NCI-H82 treated with DMSO at 0.1 percent for 48 hours (cell line): ENCODE results near the gene EPHA4.

Experiments used
- DNase-seq: peaks from one replicate; lab custom pipeline; 2025; ENCODE audit not compliant: unreplicated experiment; lab: John Stamatoyannopoulos, UW

Gene EPHA4

DNA sequence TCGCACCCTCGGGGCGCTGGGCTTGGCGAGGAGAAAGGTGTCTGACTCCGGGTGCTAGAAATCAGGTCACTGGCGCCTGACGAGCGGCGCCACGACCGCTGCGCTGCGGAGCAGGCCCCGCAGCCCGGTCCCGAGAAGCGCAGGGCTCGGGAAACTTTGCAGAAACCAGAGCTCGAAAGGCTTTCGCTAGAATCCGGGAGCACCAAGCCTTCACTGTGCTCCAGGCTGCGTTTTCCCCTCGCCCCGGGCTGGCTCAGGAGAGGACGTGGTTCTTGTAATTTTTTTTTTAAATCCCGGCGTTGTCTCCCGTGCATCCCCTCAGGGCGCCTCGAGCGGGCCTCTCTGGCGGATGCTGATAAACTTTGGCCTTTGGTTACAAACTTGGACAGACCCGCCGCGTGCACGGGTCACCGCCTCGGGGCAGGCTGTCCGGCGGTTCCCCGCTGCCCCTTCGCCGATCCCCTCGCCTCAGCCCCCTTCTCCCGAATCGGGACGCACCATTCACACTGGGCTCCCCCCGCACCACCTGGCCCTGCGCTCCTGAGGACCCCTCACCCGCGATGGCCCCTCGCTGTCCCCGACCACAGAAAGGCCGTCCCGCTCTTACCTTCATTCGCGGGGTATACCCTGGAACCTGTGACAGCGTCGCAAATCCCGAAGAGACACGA lies 419 bp downstream of the EPHA4 start:
- DNase-seq = no peak

DNA sequence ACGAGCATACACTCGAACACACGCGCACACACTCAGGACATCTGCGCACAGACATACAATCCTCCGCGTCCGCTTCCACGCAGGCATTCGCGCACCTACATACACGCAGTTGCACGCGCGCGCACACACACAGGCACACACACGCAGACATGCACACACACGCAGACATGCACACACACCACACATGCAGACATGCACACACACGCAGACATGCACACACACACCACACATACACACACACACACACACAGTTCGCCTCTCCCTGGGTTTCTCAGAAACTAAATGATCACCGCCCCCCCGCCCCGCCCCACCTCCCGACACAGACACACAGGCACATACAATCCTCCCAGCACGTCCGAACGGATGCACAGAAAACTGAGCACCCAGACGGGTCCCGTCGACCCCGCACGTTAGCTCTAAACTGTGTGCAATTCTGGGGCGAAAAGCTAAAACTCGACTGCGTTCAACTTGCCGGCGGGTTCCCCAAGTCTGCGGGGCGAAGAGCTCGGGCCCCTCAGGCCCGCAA lies 1.0 kb downstream of the EPHA4 start:
- no peak for DNase-seq

DNA sequence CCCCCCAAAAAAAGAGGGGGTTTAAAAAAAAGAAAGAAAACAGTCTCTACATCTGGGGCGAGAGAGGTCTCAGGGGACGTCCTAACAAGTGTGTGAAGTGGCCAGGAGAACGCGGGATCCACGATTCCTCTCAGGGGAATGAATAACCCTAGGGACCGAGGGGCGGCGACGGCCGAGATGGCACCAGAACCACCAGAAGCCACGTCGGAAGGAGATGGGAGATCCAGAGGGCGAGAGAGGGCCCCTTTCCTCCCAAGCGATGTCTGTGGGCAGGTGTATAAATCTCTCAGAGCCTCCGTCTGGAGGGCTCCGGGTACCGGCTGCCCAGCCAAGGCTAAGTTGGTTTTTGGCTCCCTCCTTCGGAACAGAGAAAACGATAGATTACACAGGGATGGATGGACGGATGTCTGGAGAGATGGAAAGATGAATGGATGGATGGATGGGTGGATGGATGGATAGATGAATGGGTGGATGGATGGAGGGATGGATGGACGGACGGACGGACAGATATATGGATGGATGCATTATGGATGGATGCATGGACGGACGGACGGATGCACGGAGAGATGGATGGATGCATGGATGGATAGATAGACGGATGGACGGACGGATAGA lies 1.7 kb downstream of the EPHA4 start:
- DNase-seq = no peak

DNA sequence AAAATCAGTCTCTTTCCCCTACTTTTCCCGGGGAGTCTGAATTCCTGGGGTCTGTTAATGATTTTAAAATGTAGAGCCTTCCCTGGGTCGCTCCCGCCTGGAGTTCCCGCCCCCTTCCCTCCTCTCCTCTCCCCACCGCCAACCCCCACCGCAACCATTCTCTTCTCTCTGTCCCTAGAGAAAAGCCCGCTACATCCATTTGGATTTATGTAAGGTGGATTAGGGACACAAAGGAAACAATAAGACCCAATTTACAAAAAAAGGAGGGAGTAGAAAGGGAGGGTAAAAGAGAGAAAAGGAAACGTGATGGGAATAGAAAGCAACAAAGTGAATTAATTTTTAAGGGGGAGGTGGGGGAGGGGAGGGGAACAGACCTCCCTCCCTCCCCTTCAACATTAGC lies 2.2 kb downstream of the EPHA4 start:
- DNase-seq = no peak

DNA sequence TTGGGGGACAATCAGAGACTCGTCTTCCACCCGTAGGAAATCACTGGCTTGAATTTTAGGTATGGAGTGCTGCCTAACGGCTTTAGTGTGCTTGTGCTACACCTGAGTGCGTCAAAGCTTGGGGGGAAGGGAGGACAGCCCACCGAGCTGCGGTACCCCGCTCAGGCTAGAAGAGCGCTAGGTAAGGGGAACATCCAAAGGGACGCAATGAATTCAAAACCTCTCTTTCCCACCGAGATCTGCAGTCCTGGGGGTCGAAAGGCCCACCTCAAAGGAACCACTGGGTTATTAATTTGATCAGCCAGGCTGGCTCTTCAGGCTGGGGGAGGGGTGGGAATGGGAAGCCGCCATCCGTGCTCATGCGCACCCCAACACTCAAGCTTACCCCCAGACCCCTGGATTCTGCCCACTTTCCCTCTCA lies 2.7 kb downstream of the EPHA4 start:
- DNase-seq = no peak

DNA sequence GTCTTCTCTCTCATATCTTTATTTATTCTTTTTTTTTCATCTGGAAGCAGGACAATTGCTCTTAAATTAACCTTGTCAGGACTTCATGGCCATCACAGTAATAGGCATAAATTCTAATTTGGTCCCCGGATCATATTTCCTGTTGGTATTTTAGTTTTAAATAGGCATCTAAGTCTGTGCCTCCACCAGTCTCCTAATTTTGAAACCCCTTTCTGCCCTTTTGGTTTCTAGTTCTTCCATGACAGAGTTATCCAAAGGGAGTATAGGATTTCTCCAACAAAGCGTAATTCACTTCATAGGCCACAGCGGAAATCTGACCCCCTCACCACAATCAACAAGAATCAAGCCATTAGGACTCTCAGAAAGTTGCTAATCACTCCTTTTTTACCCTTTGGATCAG lies 3.8 kb downstream of the EPHA4 start:
- DNase-seq = no peak

DNA sequence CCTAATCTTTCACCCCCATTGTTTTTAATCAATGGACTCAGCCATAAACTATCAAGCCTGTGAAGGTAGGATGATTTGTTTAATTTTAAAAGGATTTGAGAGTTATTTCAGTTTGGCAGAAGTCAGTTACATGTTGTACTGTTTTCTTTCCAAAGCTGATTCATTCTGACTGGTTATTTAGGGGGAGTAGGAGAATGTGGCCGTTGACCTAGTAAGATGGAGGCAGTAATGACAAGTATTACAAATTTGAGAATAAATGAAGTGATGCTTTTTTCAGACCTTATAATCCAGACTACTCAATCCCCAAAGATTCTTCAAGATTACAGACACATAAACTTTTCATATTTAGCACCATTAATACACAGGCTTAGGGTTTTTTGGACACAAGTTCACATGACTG lies 4.3 kb downstream of the EPHA4 start:
- no peak for DNase-seq

DNA sequence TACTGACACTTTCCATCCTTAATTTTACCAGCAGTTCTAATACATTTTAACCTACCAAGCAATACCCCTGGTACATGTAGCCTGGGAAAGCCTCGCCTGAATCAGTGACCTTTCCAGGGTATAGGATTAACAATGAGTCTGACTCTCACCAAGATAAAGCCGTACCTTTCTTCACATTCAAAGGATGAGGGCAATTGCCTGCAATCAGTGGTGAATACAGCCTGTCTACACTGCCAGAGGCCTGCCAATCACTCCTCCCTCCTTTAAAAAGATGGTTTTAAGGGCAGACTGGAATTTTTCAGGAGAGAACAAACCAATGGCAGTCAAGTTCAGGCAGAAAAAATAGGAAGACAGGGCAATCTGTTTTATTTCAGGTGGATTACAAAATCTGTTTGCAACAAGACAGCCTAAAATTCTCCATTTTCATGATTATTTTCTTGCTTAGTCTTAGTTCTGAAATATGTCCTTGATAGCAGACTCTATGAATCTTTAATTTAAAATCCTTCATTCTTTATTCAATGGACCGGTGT lies 4.8 kb downstream of the EPHA4 start:
- no peak for DNase-seq

DNA sequence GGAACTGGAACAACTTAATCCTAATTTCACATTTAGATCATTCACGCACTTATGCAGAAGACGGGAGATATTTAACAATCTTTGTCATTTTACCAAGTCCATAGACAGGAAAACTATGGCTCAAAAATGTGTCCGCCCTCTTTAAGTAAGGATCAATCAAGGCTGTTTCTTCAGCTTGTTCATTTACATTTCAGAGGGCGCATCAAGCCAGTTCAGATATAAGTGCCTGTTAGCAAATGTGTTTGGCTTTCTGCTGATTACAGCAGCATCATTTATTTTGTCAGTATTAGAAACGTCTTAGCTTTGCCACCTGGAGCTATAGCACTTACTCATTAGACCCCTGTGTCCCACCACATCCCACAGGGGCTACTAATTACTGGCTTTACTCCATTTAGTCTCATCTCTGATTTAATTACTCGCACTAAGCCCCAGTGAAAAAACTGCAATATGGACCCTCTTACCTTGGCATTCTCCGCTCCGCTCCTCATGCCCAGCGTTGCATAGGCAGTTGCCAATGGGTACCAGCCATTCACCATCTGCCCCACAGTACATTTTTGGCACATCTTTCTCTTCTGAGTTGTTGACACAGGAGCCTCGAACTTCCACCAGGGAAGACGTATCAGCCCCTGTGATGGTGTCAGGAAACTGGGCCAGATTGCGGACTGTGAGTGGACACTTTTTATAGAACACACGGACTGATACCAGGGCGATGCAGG lies 8.7 kb downstream of the EPHA4 start:
- DNase-seq = peak; percentile 79

DNA sequence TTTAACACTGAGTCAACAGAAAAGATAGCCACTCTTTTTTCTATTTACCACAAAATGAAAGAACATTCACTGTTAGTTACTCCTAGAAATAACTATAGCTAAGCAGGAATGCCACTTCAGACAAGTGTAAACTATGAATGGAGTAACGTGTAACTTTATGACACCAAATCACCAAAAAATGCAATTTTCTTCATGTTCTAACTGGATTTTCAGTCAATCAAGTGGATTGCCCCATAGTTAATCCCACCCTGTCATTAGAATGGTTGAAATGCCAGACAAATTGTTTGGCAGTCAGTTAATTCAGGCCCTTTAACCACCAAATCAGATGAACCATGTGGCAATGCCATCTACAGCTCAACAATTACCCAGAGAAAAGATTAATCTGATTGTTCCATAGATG lies 9.9 kb downstream of the EPHA4 start:
- peak; percentile 44 for DNase-seq

DNA sequence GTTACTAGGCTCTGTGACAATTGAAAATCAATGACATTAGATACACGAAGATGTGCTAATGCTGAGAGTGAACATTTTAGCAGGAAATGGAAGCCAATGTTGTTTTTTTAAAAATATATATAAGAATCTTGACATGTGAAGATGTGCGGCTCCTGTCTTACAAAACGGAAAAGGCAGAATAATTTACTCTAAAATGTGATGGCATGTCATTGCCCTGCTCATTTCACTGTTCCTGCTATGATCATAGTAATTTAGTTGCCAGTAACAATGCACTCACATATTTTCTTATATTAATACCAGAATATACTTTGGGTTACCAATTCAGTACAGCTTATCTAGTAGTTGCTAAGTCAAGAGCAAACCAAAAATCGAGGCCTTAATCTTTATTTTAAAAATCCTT lies 10.3 kb downstream of the EPHA4 start:
- no peak for DNase-seq

DNA sequence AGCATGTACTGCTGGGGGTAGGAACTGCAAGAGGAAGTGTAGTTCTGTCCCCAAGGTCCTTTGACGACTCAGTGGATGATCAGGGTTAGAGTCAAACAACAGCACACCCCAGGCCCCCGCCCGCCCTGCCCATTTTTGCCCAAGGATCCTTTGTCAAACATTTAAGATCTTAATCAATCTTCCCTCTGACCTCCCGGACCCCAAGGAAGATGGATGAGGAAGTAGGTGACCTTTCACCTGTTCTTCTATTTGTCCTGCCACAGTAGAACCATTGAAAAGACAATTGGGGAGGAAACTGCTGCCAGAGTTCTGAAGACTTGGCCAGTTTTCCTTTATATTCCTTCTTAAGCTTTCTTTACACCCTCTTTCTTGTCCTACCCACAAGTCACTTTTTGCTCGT lies 12.1 kb downstream of the EPHA4 start:
- DNase-seq = no peak

DNA sequence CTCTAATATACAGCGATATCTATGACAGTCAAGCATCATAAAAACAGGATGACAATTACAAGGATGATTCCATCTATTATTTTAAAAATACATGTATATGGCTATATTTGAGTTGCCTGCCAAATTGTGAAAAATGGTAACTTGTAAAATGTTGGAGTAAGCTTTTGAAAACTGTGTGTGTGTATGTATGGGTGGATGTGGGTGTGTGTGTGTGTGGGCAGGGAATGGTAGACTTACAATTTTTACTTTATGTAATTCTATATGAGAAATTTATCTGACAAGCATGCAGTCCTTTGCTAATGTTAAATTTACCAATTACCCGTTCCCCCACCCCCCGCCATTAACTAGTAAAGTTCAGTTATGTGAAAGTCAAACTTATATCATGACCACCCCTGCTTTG lies 14.0 kb downstream of the EPHA4 start:
- no peak for DNase-seq

DNA sequence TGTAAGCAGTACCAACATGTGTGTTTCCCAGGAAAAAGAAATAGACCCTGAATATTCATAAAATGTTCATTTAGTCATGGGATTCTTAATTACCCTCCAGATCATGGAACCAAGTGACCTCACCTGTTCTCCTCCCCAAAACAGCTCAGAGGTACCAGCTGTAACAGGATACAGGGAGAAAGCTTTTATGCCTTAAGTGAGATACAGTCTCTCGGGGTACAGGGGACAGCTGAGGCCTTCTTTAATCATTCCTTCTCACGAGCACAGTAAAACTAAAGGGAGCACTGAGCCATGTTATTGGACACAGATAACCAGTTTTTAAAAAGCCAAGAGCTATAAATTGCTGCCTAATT lies 16.6 kb downstream of the EPHA4 start:
- DNase-seq = no peak

DNA sequence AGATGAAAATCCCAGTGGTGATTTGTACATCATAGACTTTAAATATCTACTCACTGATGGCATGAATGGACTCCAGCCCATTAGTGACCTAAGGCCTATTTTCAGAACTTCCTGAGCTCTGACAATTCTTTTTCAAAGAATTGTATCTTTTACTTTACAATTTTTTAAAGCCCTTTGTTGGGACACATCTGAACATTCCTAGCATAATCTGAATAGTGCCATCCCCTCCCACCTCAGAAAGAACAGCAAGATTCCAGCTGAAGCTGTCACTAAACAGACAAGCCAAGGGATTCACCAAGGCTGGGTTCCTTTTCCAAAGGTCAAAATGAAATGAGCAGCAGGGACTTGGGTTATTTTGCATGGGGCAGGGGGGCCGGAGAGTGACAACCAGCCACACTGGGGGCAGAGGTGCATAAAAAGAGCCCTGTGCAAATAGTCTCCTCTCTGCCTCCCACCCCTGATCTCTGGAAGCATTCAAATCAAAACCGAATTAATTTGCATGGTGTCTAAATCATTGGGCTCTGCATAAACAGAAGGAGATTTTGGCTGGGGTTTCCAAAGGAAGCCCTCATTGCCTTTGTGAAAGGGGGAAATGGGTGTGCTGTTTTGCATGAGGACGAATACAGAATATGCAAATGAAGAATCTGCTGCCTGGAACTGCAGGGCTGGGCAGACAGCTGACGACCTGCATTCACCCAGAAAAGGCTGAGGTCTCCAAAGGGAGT lies 17.2 kb downstream of the EPHA4 start:
- no peak for DNase-seq

DNA sequence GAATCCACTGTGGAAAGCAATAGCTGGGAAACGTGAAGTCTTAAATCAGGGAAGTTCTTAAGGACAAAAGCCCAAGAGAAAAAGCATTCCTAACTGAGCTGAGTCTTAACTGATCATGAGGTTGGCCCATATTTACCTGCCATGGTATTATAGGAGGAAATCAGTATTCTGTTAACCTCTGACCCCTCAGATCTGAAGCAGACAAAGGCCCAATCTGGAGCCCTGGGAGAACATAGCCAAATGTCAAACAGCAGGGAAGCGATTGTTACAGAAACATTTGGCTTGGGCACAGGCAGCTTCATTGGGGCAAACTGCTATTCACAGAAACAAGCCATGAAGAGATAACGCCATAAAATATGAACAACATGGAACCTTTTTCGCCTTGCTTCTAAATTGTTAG lies 18.8 kb downstream of the EPHA4 start:
- peak; percentile 94 for DNase-seq

DNA sequence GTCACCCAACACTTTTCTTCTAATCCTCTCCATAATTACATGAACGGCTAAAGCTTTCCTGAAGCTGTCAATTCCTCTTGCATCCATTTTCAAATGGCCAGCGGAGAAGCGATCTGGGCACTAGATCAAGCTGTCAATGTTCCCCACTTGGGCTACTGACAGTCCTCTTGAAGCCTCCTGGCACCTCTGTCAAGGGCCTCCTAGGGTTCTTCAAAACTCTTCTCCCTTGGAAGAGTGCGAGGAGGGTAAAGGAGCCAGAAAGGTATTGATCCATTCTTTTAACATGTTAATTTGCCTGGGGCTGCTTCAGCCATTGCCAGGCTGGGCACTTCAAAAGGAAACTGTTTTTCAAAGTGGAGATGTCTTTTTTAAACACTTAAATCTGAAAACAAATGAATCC lies 19.8 kb downstream of the EPHA4 start:
- DNase-seq = peak; percentile 59

DNA sequence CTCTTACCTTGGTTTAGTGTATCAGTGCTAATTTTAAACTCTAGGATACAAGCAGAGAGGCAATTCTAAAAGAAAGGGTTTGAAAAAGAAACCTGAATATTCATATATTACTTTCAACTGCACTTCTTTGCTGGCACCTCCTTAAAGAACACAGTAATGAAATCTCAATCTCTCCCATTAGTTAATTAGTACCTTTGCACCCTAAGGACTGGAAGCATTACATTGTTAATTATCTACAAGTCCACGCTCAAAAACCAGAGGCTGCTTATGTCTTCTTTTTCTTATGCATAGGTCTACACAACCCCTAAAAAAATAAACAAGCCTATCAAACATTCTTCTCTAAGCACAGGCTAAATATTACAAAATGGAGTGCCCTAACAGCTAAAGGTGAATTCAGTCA lies 20.2 kb downstream of the EPHA4 start:
- no peak for DNase-seq

DNA sequence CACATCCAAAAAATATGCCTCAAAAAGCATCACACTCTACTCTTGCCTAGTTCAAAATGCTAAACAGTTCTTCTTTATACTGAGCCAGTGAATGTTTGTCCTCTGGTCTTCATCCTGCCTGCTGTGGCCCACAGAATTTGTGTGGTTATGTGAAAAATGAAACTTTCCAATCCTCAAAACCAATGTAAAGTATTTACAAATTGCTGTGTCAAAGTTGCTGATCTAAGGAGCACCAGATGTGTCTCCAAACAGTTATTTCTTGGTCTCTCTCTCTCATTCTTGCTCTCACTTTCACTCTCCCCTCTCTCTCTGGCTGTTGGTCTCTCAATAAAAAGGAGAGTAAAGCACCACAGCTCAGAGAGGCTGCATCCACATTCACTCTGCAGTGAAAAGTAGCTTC lies 23.0 kb downstream of the EPHA4 start:
- DNase-seq = no peak

DNA sequence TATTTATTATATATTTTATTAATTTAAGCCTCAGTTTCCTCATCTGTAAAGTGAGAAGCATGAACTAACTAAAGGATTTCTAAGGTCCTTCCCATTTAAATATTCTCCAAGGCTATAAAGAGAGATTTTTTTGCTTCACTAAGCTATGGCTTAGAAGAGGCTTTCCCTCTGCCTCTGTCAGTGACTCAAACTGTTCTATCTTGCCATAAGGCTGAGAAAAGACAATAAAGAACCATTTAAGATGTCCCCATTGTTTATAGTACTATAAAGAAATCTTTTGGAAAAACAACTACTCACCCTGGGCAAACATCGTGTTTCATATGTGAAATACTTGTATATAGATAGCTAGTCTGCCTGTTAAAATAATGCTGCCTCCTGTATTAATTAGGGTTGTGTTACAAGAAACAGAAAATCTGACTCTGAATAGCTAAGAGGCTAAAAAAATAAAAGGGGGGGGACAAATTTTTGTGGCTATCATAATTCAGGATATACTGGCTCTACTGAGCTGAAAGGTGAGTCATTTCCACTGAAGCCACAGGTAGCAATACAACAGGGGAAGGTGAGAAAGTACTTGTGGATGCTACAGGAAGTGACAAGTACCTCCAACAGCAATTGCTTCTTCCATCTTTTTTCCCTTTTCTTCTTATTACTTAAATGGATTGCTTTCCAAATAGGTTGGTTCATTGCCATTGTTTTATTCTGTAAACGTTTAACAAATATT lies 25.4 kb downstream of the EPHA4 start:
- DNase-seq = no peak
